GM12892 (cell line): ENCODE results near the gene RAET1G.

ENCODE experiments used
- POLR2A ChIP-seq: IDR thresholded peaks from 2 replicates; pipeline ENCODE4 v1.6.1; 2011; ENCODE audit warnings: low read depth, low read length, control low read depth
- POLR2AphosphoS5 ChIP-seq: IDR thresholded peaks from 2 replicates; pipeline ENCODE4 v1.6.1; 2011; ENCODE audit warnings: low read depth, low read length, control low read depth
- TAF1 ChIP-seq: IDR thresholded peaks from 2 replicates; pipeline ENCODE4 v1.6.1; 2011; ENCODE audit warnings: low read depth, mild to moderate bottlenecking, control low read depth, low read length, borderline replicate concordance

DNA sequence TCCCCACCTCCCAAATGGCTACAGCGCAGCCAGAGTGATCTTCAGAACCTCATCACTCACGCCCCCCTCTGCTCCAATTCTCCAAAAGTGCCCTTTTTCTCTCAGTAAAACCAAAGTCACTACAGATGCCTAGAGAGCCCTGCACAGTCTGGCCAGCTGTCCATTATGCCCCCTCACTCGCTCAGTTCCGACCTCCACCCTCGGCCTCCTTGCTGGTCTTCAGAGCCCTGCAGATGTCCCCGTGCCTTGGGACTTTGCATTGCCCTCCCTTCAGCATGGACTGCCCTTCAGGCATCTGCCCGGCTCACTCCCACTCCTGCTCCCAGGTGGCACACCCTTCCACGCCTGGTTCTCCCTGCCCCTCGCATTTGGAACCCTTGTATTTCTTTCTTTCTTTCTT lies 24.0 kb downstream of the RAET1G start:
- no peak for TF ChIP-seq POLR2AphosphoS5
- TF ChIP-seq TAF1, result no peak
- no peak for TF ChIP-seq POLR2A
